Gastrocnemius medialis (tissue), 4 donors: Measurements from ENCODE around the gene ADAMTSL1. TPM values are rescaled to one million over a fixed set of nuclear protein-coding genes. Genes with fewer than 3 reads are reported as not detected.

Experiments
- ATAC-seq, 2 donors: fragments of 150-250 bp; one replicate each; pipeline ENCODE4 v1.9.1; 2016
- DNase-seq, 2 donors: peaks; one replicate each; pipeline ENCODE4 v3.0.0-alpha.2; 2019
- H3K27ac ChIP-seq, 4 donors: fragments of 200-600 bp; sonication (generic); 1 replicate in 1 of 4; 2 replicates in 3 of 4; pipeline ENCODE4 v1.5.1; 2016 to 2018; ENCODE audit warnings: mild to moderate bottlenecking in 2 of 4, moderate library complexity in 1 of 4
- H3K27me3 ChIP-seq, 3 donors: fragments of 200-600 bp; sonication (generic) in 2 of 3; 1 replicate in 1 of 3; 2 replicates in 2 of 3; pipeline versions ENCODE4 v1.5.1 to v1.6.0; 2016 to 2019; ENCODE audit warnings: mild to moderate bottlenecking in 1 of 3, moderate library complexity in 1 of 3
- H3K36me3 ChIP-seq, 2 donors: fragments of 200-600 bp; sonication (generic) in 1 of 2; one replicate each; pipeline ENCODE4 v1.5.1; 2017 to 2018
- H3K4me1 ChIP-seq, 2 donors: fragments of 200-600 bp; sonication (generic) in 1 of 2; one replicate each; pipeline ENCODE4 v1.5.1; 2016 to 2017; ENCODE audit warnings: mild to moderate bottlenecking in 2 of 2
- H3K4me3 ChIP-seq, 4 donors: fragments of 200-600 bp; sonication (generic) in 3 of 4; 1 replicate in 1 of 4; 2 replicates in 3 of 4; pipeline ENCODE4 v1.5.1; 2016 to 2019; ENCODE audit warnings: mild to moderate bottlenecking in 2 of 4
- H3K9me3 ChIP-seq, 3 donors: fragments of 200-600 bp; sonication (generic) in 2 of 3; 1 replicate in 1 of 3; 2 replicates in 2 of 3; pipeline ENCODE4 v1.5.1; 2016 to 2019
- CTCF ChIP-seq, 5 experiments: fragments of 450-650 bp in 3 of 5; fragments of 200-600 bp in 2 of 5; sonication (generic) in 2 of 5; IDR thresholded peaks in 4 of 5; conservative IDR thresholded peaks in 1 of 5; 1 replicate in 4 of 5; 2 replicates in 1 of 5; pipeline ENCODE4 v1.5.1; 2016 to 2019; ENCODE audit warnings: antibody characterized with exemption in 5 of 5, mild to moderate bottlenecking in 3 of 5, moderate library complexity in 3 of 5
- POLR2A ChIP-seq, 2 donors: fragments of 450-650 bp; IDR thresholded peaks; one replicate each; pipeline ENCODE4 v1.6.1; 2017; ENCODE audit warnings: antibody characterized with exemption in 2 of 2, mild to moderate bottlenecking in 2 of 2, moderate library complexity in 2 of 2
- in situ Hi-C, 4 donors: fragments of 200-750 bp; cut with MboI; loops; one replicate each; pipeline versions ENCODE4 v1.15.0 to v1.8.0; 2017; ENCODE audit warnings: low sequenced_read_pairs in 4 of 4
- intact Hi-C: fragments of 100-400 bp; cut with DNase I; formaldehyde crosslinking; loops from one replicate; pipeline ENCODE4 v1.15.1; 2023; ENCODE audit warnings: low total_unique reads
- total RNA-seq, 4 donors: library from RNA; depleted of rRNA; stranded (reverse); fragments of >200 nt; gene quantifications; one replicate each; pipeline versions ENCODE4 v1.1.0 to v1.2.3, GENCODE V29; 2016

The ADAMTSL1 gene
- total RNA-seq, 4 donors from 2014 or later = 0.05 to 0.58 (median 0.28) TPM

GRCh38 chr9:18433620-18434019 lies 40.3 kb upstream of the ADAMTSL1 start:
- H3K27ac ChIP-seq = no peak overlapping the region
- peaks cover 0 to 5% of the 10 kb centered on the region in 2 donors for H3K4me1 ChIP-seq
- TF ChIP-seq CTCF (IDR thresholded peaks at IDR 0.05 in 4 of 5, conservative IDR thresholded peaks at IDR 0.05 in 1 of 5) = no peak
- no peak for TF ChIP-seq POLR2A (IDR thresholded peaks at IDR 0.05)
- in situ Hi-C loops = loop anchor here in 3 of 4 donors (10.0 to 25.0 kb wide), 3 partner anchors 171 to 579 kb away; no protein-coding TSS in a partner anchor
- intact Hi-C loops = no loop called here
- H3K27me3 ChIP-seq = no peaks in the 10 kb centered on the region
- ATAC-seq (no peak), DNase-seq (no peak)
- no peaks in the 10 kb centered on the region for H3K9me3 ChIP-seq
- no peak overlapping the region for H3K4me3 ChIP-seq
- no peaks in the 10 kb centered on the region for H3K36me3 ChIP-seq

GRCh38 chr9:18437315-18438201 lies 36.4 kb upstream of the ADAMTSL1 start:
- Histone ChIP-seq H3K9me3 (no peaks in the 10 kb centered on the region), H3K4me1 (peaks cover 3 to 7% of the 10 kb centered on the region in 2 donors), H3K4me3 (peak overlapping the region; percentile 43 to 62 (median 50)), H3K27ac (no peak overlapping the region), H3K36me3 (no peaks in the 10 kb centered on the region), H3K27me3 (no peaks in the 10 kb centered on the region)
- intact Hi-C loops (no loop called here), in situ Hi-C loops (loop anchor here in 3 of 4 donors (10.0 to 25.0 kb wide), 3 partner anchors 175 to 575 kb away; no protein-coding TSS in a partner anchor)
- no peak for TF ChIP-seq CTCF (IDR thresholded peaks at IDR 0.05 in 4 of 5, conservative IDR thresholded peaks at IDR 0.05 in 1 of 5)
- TF ChIP-seq POLR2A (IDR thresholded peaks at IDR 0.05) = no peak
- DNase-seq (no peak), ATAC-seq (peak; percentile 18 to 27)

- peak overlapping the region; percentile 43 to 62 (median 50) for H3K4me3 ChIP-seq
- ATAC-seq (peak in 1 of 2 donors; percentile 36), DNase-seq (no peak)
- H3K27ac ChIP-seq = peak overlapping the region in 1 of 4 donors; percentile 22
- in situ Hi-C loops (loop anchor here in 3 of 4 donors (10.0 to 25.0 kb wide), 3 partner anchors 176 to 574 kb away; no protein-coding TSS in a partner anchor), intact Hi-C loops (no loop called here)
- TF ChIP-seq CTCF (IDR thresholded peaks at IDR 0.05 in 4 of 5, conservative IDR thresholded peaks at IDR 0.05 in 1 of 5) (no peak), POLR2A (IDR thresholded peaks at IDR 0.05) (no peak)
- H3K36me3 ChIP-seq = no peaks in the 10 kb centered on the region
- H3K4me1 ChIP-seq = peaks cover 3 to 7% of the 10 kb centered on the region in 2 donors
- H3K27me3 ChIP-seq = no peaks in the 10 kb centered on the region
- H3K9me3 ChIP-seq = no peaks in the 10 kb centered on the region
Observed at GRCh38 chr9:18438300-18438925, 35.5 kb upstream of the ADAMTSL1 start.

- Histone ChIP-seq H3K9me3 (no peaks in the 10 kb centered on the region), H3K36me3 (no peaks in the 10 kb centered on the region), H3K4me1 (peaks cover 3 to 7% of the 10 kb centered on the region in 2 donors), H3K27ac (no peak overlapping the region), H3K27me3 (no peaks in the 10 kb centered on the region), H3K4me3 (peak overlapping the region; percentile 43 to 62 (median 50))
- TF ChIP-seq POLR2A (IDR thresholded peaks at IDR 0.05) (no peak), CTCF (IDR thresholded peaks at IDR 0.05 in 4 of 5, conservative IDR thresholded peaks at IDR 0.05 in 1 of 5) (no peak)
- ATAC-seq (no peak), DNase-seq (no peak)
- intact Hi-C loops (no loop called here), in situ Hi-C loops (loop anchor here in 3 of 4 donors (10.0 to 25.0 kb wide), 3 partner anchors 177 to 573 kb away; no protein-coding TSS in a partner anchor)
Observed at GRCh38 chr9:18438951-18439350, 35.0 kb upstream of the ADAMTSL1 start.
